IMR-90 (cell line): ENCODE results near the gene CHAC1. TPM values are rescaled to one million over a fixed set of nuclear protein-coding genes. Genes with fewer than 3 reads are reported as not detected.

Source experiments
- ATAC-seq: fragments of 200-7000 bp; cut with Tn5 transposase; 2 replicates; pipeline ENCODE4 v1.9.1; 2020; ENCODE audit warnings: low read depth, mild to moderate bottlenecking, moderate library complexity
- BruUV-seq: library from RNA; stranded (reverse); fragments of 400-500 nt; replicated peaks from 2 replicates; lab custom pipeline; 2021; lab: Mats Ljungman, UMichigan
- CTCF ChIA-PET: fragments of 300-600 bp; formaldehyde crosslinking; extraction: SDS; loops from one replicate; lab custom pipeline; 2021; ENCODE audit warnings: antibody characterized with exemption; lab: Yijun Ruan, JAX
- POLR2A ChIA-PET: fragments of 300-600 bp; sonication (Branson Sonifier 250); formaldehyde crosslinking; loops from one replicate; lab custom pipeline; 2022; ENCODE audit warnings: antibody characterized with exemption; ENCODE audit not compliant: unreplicated experiment; lab: Charles Lee
- DNase-seq: peaks from one replicate; pipeline ENCODE4 v3.0.0; 2013
- H2AFZ ChIP-seq: replicated peaks from 2 replicates; pipeline ENCODE3; 2013; ENCODE audit warnings: low read length, mild to moderate bottlenecking; ENCODE audit not compliant: poor library complexity
- H2AK5ac ChIP-seq: 2 replicates; pipeline ENCODE4 v1.6.1; 2013; ENCODE audit warnings: low read depth, low read length, inconsistent platforms
- H2AK9ac ChIP-seq: replicated peaks from 2 replicates; pipeline ENCODE3; 2013; ENCODE audit warnings: mild to moderate bottlenecking, low read depth, low read length, moderate library complexity; ENCODE audit not compliant: poor library complexity
- H2BK120ac ChIP-seq: 2 replicates; pipeline ENCODE4 v1.6.1; 2013; ENCODE audit warnings: low read depth, low read length, inconsistent platforms
- H2BK15ac ChIP-seq: 3 replicates; pipeline ENCODE4 v1.6.1; 2013; ENCODE audit warnings: low read depth, low read length, inconsistent platforms
- H2BK20ac ChIP-seq: 2 replicates; pipeline ENCODE4 v1.6.1; 2013; ENCODE audit warnings: low read depth, mild to moderate bottlenecking, inconsistent platforms, low read length, moderate library complexity
- H2BK5ac ChIP-seq: 2 replicates; pipeline ENCODE4 v1.6.1; 2013; ENCODE audit warnings: mild to moderate bottlenecking, low read depth, low read length, inconsistent platforms; ENCODE audit not compliant: poor library complexity, severe bottlenecking
- H3K14ac ChIP-seq: replicated peaks from 2 replicates; pipeline ENCODE4 v1.6.1; 2013; ENCODE audit warnings: low read depth, low read length, inconsistent platforms
- H3K18ac ChIP-seq: 2 replicates; pipeline ENCODE4 v1.6.1; 2013; ENCODE audit warnings: low read depth, low read length, control low read depth
- H3K23ac ChIP-seq: 2 replicates; pipeline ENCODE4 v1.6.1; 2013; ENCODE audit warnings: low read depth, low read length, inconsistent platforms
- H3K27ac ChIP-seq: 2 replicates; pipeline ENCODE4 v1.5.1; 2013; ENCODE audit warnings: mild to moderate bottlenecking, control low read depth, low read length; ENCODE audit not compliant: insufficient read depth
- H3K27me3 ChIP-seq: 2 replicates; pipeline ENCODE4 v1.6.1; 2013; ENCODE audit warnings: low read length; ENCODE audit not compliant: control insufficient read depth, insufficient read depth
- H3K36me3 ChIP-seq: 2 replicates; pipeline ENCODE4 v1.6.1; 2013; ENCODE audit warnings: low read length, mixed read lengths; ENCODE audit not compliant: control insufficient read depth, insufficient read depth
- H3K4ac ChIP-seq: 2 replicates; pipeline ENCODE4 v1.6.1; 2013; ENCODE audit warnings: low read depth, low read length, inconsistent platforms
- H3K4me1 ChIP-seq: 2 replicates; pipeline ENCODE4 v1.6.1; 2013; ENCODE audit warnings: low read length, mixed read lengths; ENCODE audit not compliant: control insufficient read depth, insufficient read depth
- H3K4me2 ChIP-seq: 2 replicates; pipeline ENCODE4 v1.6.1; 2013; ENCODE audit warnings: low read depth, mild to moderate bottlenecking, control low read depth, low read length, moderate library complexity
- H3K4me3 ChIP-seq: 2 replicates; pipeline ENCODE4 v1.5.1; 2013; ENCODE audit warnings: low read depth, mild to moderate bottlenecking, control low read depth, low read length, moderate library complexity; ENCODE audit not compliant: insufficient read depth
- H3K56ac ChIP-seq: 2 replicates; pipeline ENCODE4 v1.6.1; 2013; ENCODE audit warnings: low read length, inconsistent platforms; ENCODE audit not compliant: insufficient read depth; ENCODE audit errors: extremely low read depth
- H3K79me1 ChIP-seq, 2 experiments: 2 replicates each; pipeline ENCODE4 v1.6.1; 2013; ENCODE audit warnings: low read length in 2 of 2, inconsistent platforms in 1 of 2, low read depth in 1 of 2
- H3K9ac ChIP-seq: 2 replicates; pipeline ENCODE4 v1.6.1; 2013; ENCODE audit warnings: low read depth, low read length, control low read depth
- H3K9me1 ChIP-seq: 2 replicates; pipeline ENCODE4 v1.6.1; 2013; ENCODE audit warnings: low read length, inconsistent platforms; ENCODE audit not compliant: insufficient read depth
- H3K9me3 ChIP-seq: 2 replicates; pipeline ENCODE4 v1.6.1; 2013; ENCODE audit warnings: low read length; ENCODE audit not compliant: control insufficient read depth, insufficient read depth
- H4K20me1 ChIP-seq: 2 replicates; pipeline ENCODE4 v1.6.1; 2013; ENCODE audit warnings: low read length, inconsistent platforms; ENCODE audit not compliant: insufficient read depth
- H4K5ac ChIP-seq: 2 replicates; pipeline ENCODE4 v1.6.1; 2013; ENCODE audit warnings: mild to moderate bottlenecking, low read depth, low read length, control low read depth
- H4K8ac ChIP-seq, 2 experiments: 2 replicates each; pipeline ENCODE4 v1.6.1; 2013; ENCODE audit warnings: low read depth in 2 of 2, low read length in 2 of 2, control low read depth in 1 of 2, inconsistent platforms in 1 of 2
- H4K91ac ChIP-seq: 2 replicates; pipeline ENCODE4 v1.6.1; 2013; ENCODE audit warnings: low read depth, low read length, inconsistent platforms; ENCODE audit not compliant: insufficient read depth
- CEBPB ChIP-seq: IDR thresholded peaks from 2 replicates; pipeline ENCODE4 v1.6.1; 2012; ENCODE audit warnings: low read depth, low read length, improper control_type of control experiment
- NFE2L2 ChIP-seq: fragments of 150-350 bp; IDR thresholded peaks from 2 replicates; pipeline ENCODE4 v1.6.1; 2016; ENCODE audit warnings: low read depth, mild to moderate bottlenecking, low read length
- RAD21 ChIP-seq: IDR thresholded peaks from 2 replicates; pipeline ENCODE4 v1.6.1; 2012; ENCODE audit warnings: low read length, improper control_type of control experiment
- SMC3 ChIP-seq: fragments of 150-350 bp; IDR thresholded peaks from 2 replicates; pipeline ENCODE4 v1.6.1; 2016; ENCODE audit warnings: low read depth, mild to moderate bottlenecking, antibody characterized with exemption, low read length, moderate library complexity
- WGBS, 2 experiments: methylation state at CpG; one replicate each; pipeline versions ENCODE4 v1.1.5 to v1.1.7; 2013; ENCODE audit warnings: missing lambda C conversion rate in 2 of 2; ENCODE audit not compliant: insufficient read length in 1 of 2; ENCODE audit errors: extremely low coverage in 2 of 2; 5-methylcytosine and 5-hydroxymethylcytosine counted together
- dilution Hi-C: fragments of 300-500 bp; cut with HindIII; formaldehyde crosslinking; loops from one replicate; pipeline ENCODE4 v1.14.3; 2018; ENCODE audit warnings: low sequenced_read_pairs; ENCODE audit not compliant: unreplicated experiment
- in situ Hi-C: fragments of 300-500 bp; cut with MboI; formaldehyde crosslinking; loops from 3 replicates; pipeline ENCODE4 v1.14.3; 2019; ENCODE audit warnings: low sequenced_read_pairs, inconsistent platforms, mixed read lengths
- intact Hi-C: fragments of 100-400 bp; cut with micrococcal nuclease; formaldehyde crosslinking; loops from 2 replicates; pipeline ENCODE4 v1.10.0; 2022
- polyA plus RNA-seq, 3 experiments: library from polyadenylated mRNA; depleted of rRNA; stranded (reverse); fragments of >200 nt; gene quantifications; 2 replicates each; pipeline ENCODE4 v1.2.3, GENCODE V29; 2012; ENCODE audit warnings: low replicate concordance in 1 of 3
- total RNA-seq: library from RNA; depleted of rRNA; stranded (reverse); fragments of >200 nt; gene quantifications from 2 replicates; pipeline ENCODE4 v1.2.3, GENCODE V29; 2012

Gene CHAC1
- total and polyA plus RNA-seq, 2 of the 4 experiments (the other 2 are of a cell fraction), result 51.3 to 77.8 TPM

DNA sequence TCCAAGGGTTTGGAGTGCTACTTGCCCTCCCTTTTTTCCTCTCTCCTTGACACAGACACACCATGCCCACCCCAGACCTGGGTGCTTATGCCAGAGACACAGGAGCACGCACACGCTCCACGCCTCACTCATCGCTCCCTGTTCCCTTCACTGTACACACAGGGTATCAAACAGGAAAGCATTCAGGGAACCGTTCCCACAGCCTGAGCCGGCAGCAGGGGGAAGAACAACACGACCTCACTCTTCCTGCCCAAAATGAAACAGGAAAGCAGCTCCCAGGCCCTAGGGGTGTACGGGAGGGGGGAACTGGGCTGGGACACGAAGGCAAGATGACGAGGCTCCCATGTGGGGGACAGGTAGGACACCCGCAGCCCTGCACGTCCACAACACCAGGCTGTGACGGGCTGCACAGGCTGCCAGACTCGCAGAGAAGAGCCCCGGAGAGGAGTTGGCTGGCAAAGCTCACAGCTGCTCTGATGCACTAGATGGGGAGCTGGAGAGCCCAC, 12.9 kb upstream of the CHAC1 start:
- Histone ChIP-seq H2BK120ac (peak overlapping the region; percentile 78), H3K27ac (peak overlapping the region; percentile 25; the same call in 1 of the 2 replicates), H2AK5ac (peak overlapping the region; percentile 84), H2AFZ (peak overlapping the region; percentile 80), H3K36me3 (peaks cover 9% of the 10 kb centered on the region), H2BK20ac (peak overlapping the region; percentile 38; the same call in 1 of the 2 replicates), H2BK15ac (peak overlapping the region; percentile 69; the same call in 2 of the 3 replicates), H3K18ac (no peak overlapping the region), H3K23ac (0 out of 2 replicates have a peak overlapping the region, but pooled peaks have one; percentile 7), H3K4ac (peak overlapping the region; percentile 87), H3K56ac (0 out of 2 replicates have a peak overlapping the region, but pooled peaks have one; percentile 44), H3K9ac (no peak overlapping the region), H2AK9ac (peak overlapping the region; percentile 96), H3K4me1 (peaks cover 21% of the 10 kb centered on the region), H4K91ac (peak overlapping the region; percentile 88), H2BK5ac (peak overlapping the region; percentile 15), H4K8ac (peak overlapping the region; percentile 75 to 96), H3K9me1 (peaks cover 21% of the 10 kb centered on the region), H3K27me3 (no peaks in the 10 kb centered on the region), H3K4me2 (no peak overlapping the region), H3K79me1 (peaks cover 14 to 48% of the 10 kb centered on the region in 2 experiments; a peak in 3 of 4 replicates), H3K4me3 (no peak overlapping the region), H3K9me3 (no peaks in the 10 kb centered on the region), H4K20me1 (peaks cover 7% of the 10 kb centered on the region; the same call in 1 of the 2 replicates), H4K5ac (peak overlapping the region; percentile 72), H3K14ac (peak overlapping the region; percentile 82)
- intact Hi-C loops (loop anchor here (5.0 kb wide), 1 partner anchor 82 kb away; no protein-coding TSS in a partner anchor), dilution Hi-C loops (no loop called here), in situ Hi-C loops (loop anchor here (5.0 kb wide), 1 partner anchor 82 kb away; no protein-coding TSS in a partner anchor)
- ChIA-PET CTCF (interaction anchor here (1.5 to 3.6 kb wide), 5 partner anchors 10 to 245 kb away, joined by 5 to 39 read pairs (median 12); partner anchors contain the start of gene CHAC1), POLR2A (interaction anchor here (0.6 kb wide), 1 partner anchor 21 kb away, joined by 3 read pairs; no protein-coding TSS in a partner anchor)
- 69% methylated on average over 8 of the region's 15 CpGs; no CpG with 5 or more reads in 1 of the 2 experiments for WGBS, 2 experiments
- TF ChIP-seq RAD21, result no peak
- no peak for TF ChIP-seq NFE2L2
- no peak for TF ChIP-seq CEBPB
- no peak for TF ChIP-seq SMC3
- DNase-seq (no peak), ATAC-seq (no peak)
- BruUV-seq, result no TSS peak
